ENCODE results near the gene CD4.

DNA sequence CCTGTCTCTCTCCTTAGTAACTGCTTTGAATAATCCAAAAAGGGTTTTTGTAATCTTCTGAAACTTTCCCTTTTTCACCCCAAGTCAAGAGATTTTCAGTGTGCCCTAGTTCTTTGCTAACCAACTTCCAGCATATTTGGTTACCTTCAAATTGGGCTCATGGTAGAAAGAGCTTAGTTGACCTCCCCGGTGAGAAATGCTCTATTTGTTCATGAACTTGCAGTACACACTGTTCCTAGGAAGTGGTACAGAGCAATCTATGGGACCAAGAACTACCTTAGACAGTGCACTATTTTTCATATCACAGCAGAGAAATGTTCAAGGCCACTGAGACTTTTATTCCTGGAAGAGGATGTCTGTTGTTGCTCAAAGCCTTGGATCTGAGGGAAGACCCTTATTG lies 64.3 kb downstream of the CD4 start:
- TF ChIP-seq POLR2AphosphoS5 (IDR thresholded peaks at IDR 0.05; ENCODE audit: low read depth, low read length) (no peak), POLR2A (IDR thresholded peaks at IDR 0.05; ENCODE audit: low read depth, low read length) (no peak), TAF1 (IDR thresholded peaks at IDR 0.05; ENCODE audit: borderline replicate concordance, low read depth, low read length) (no peak)
